ENCODE results near the gene SCGB1A1. TPM values are rescaled to one million over a fixed set of nuclear protein-coding genes. Genes with fewer than 3 reads are reported as not detected.

The SCGB1A1 gene
- total RNA-seq, 1 donor from 2014 or later = not detected

- Histone ChIP-seq H3K4me3 (ENCODE audit: low read depth, low read length) (no peak overlapping the region), H3K36me3 (ENCODE audit: control insufficient read depth, insufficient read depth, low read length) (no peaks in the 10 kb centered on the region), H3K27me3 (ENCODE audit: control insufficient read depth, insufficient read depth, low read length) (no peaks in the 10 kb centered on the region)
- no peak for TF ChIP-seq CTCF (IDR thresholded peaks at IDR 0.05; ENCODE audit: insufficient read depth, low read length, poor library complexity, severe bottlenecking)
- no peak for DNase-seq (ENCODE audit: low read depth)
Observed at GRCh38 chr11:62431171-62431901, 12.5 kb downstream of the SCGB1A1 start.

GRCh38 chr11:62432695-62433094 is 13.9 kb downstream of the SCGB1A1 start:
- DNase-seq (ENCODE audit: low read depth) = no peak
- TF ChIP-seq CTCF (IDR thresholded peaks at IDR 0.05; ENCODE audit: insufficient read depth, low read length, poor library complexity, severe bottlenecking) = no peak
- no peaks in the 10 kb centered on the region for H3K36me3 ChIP-seq (ENCODE audit: control insufficient read depth, insufficient read depth, low read length)
- H3K27me3 ChIP-seq (ENCODE audit: control insufficient read depth, insufficient read depth, low read length) = no peaks in the 10 kb centered on the region
- H3K4me3 ChIP-seq (ENCODE audit: low read depth, low read length) = no peak overlapping the region

DNA sequence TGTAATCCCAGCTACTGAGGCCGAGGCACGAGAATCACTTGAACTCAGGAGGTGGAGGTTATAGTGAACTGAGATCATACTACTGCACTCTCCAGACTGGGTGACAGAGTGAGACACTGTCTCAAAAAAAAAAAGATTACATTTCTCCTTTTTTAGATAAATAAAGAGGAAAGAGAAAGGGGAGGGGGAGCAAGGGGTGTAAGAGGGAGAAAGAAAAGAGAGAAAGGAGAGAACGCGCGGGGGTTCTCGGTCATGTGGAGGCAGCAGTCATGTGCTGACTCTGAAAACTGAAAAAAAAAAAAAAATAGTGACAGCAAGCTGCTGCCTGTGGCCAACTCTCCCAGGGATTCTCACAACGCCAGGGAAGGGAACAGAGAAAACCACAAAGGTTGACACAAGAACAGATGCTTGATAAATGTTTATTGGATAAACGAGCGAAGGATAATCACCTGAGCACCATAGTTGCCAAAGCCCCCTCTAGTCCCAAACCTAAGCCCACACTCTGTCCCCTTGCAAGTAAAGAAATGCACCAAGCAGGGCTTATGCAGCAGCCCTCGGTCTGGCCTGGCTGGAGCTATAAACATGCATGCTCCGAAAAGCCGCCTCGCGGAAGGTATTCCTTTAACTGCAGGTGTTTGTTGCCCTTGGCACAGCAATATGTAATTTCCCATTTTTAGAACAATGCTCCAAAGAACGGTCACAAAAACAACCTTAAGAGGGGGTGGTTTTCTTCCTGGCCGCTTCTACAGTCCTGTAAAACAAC is 14.5 kb downstream of the SCGB1A1 start:
- H3K36me3 ChIP-seq (ENCODE audit: control insufficient read depth, insufficient read depth, low read length) = no peaks in the 10 kb centered on the region
- H3K27me3 ChIP-seq (ENCODE audit: control insufficient read depth, insufficient read depth, low read length) = no peaks in the 10 kb centered on the region
- DNase-seq (ENCODE audit: low read depth) = no peak
- TF ChIP-seq CTCF (IDR thresholded peaks at IDR 0.05; ENCODE audit: insufficient read depth, low read length, poor library complexity, severe bottlenecking) = no peak
- no peak overlapping the region for H3K4me3 ChIP-seq (ENCODE audit: low read depth, low read length)

- TF ChIP-seq CTCF (IDR thresholded peaks at IDR 0.05; ENCODE audit: insufficient read depth, low read length, poor library complexity, severe bottlenecking) = no peak
- no peak for DNase-seq (ENCODE audit: low read depth)
- Histone ChIP-seq H3K36me3 (ENCODE audit: control insufficient read depth, insufficient read depth, low read length) (no peaks in the 10 kb centered on the region), H3K27me3 (ENCODE audit: control insufficient read depth, insufficient read depth, low read length) (no peaks in the 10 kb centered on the region), H3K4me3 (ENCODE audit: low read depth, low read length) (no peak overlapping the region)
Observed at GRCh38 chr11:62433904-62434276, 15.1 kb downstream of the SCGB1A1 start.

DNA sequence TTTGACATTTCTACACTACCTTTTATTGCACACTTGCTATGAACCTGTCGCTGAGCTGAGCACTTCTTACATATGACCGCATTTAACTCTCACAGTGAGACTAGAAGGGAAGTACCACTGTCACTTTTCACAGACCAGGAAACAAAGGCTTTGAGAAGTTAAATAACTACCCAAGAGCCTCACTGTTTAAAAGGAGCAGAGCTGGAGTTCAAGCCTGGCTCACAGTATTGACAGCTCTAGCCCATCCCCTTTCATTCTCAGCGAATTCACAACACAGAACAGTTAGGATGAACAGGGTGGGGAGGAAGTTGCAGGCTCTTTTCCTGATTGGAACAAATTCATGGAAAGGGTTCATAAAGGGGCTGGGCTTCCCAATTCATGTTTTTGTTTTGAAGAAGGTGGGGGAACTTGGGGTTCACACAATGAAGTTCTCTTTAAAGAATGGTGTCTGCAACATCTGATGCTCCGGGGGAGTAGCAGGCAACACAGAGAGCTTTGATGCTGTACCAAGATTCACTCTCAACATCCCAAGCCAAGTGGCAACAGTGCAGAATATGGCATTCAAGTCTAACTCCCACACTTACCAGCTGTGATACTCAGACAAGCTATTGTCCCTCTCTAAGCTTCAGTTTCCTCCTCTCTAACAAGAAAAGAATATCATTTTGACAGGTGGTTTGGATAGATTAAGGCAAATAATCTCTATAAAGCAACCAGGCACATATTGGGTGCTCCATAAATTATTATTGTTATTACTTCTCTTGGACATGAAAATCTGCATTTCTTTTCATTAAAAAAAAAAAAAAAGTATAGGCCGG is 17.2 kb downstream of the SCGB1A1 start:
- no peaks in the 10 kb centered on the region for H3K36me3 ChIP-seq (ENCODE audit: control insufficient read depth, insufficient read depth, low read length)
- no peak for DNase-seq (ENCODE audit: low read depth)

More for the DNA sequence above, 17.2 kb downstream of the SCGB1A1 start:
- no peak for TF ChIP-seq CTCF (IDR thresholded peaks at IDR 0.05; ENCODE audit: insufficient read depth, low read length, poor library complexity, severe bottlenecking)
- H3K27me3 ChIP-seq (ENCODE audit: control insufficient read depth, insufficient read depth, low read length) = no peaks in the 10 kb centered on the region
- no peak overlapping the region for H3K4me3 ChIP-seq (ENCODE audit: low read depth, low read length)
